H7 (cell line): ENCODE results near the gene AGAP1. TPM values are rescaled to one million over a fixed set of nuclear protein-coding genes. Genes with fewer than 3 reads are reported as not detected.

Source experiments
- DNase-seq: peaks from one replicate; pipeline ENCODE4 v3.0.0; 2012
- H3K27me3 ChIP-seq: 2 replicates; pipeline ENCODE4 v1.6.0; 2011; ENCODE audit warnings: mild to moderate bottlenecking, low read length; ENCODE audit not compliant: control insufficient read depth, insufficient read depth
- H3K36me3 ChIP-seq: replicated peaks from 2 replicates; pipeline ENCODE4 v1.5.1; 2011; ENCODE audit warnings: low read length; ENCODE audit not compliant: control insufficient read depth, insufficient read depth
- H3K4me3 ChIP-seq: 2 replicates; pipeline ENCODE4 v1.5.1; 2011; ENCODE audit warnings: low read depth, mild to moderate bottlenecking, control low read depth, low read length, moderate library complexity; ENCODE audit not compliant: insufficient read depth
- total RNA-seq: library from RNA; depleted of rRNA; stranded (reverse); fragments of >200 nt; shearing (Covaris generic); gene quantifications from 2 replicates; pipeline ENCODE4 v1.2.3, GENCODE V29; 2014; rRNA removed

Gene AGAP1
- 12.6 and 17.1 TPM in 2 replicates for total RNA-seq

DNA sequence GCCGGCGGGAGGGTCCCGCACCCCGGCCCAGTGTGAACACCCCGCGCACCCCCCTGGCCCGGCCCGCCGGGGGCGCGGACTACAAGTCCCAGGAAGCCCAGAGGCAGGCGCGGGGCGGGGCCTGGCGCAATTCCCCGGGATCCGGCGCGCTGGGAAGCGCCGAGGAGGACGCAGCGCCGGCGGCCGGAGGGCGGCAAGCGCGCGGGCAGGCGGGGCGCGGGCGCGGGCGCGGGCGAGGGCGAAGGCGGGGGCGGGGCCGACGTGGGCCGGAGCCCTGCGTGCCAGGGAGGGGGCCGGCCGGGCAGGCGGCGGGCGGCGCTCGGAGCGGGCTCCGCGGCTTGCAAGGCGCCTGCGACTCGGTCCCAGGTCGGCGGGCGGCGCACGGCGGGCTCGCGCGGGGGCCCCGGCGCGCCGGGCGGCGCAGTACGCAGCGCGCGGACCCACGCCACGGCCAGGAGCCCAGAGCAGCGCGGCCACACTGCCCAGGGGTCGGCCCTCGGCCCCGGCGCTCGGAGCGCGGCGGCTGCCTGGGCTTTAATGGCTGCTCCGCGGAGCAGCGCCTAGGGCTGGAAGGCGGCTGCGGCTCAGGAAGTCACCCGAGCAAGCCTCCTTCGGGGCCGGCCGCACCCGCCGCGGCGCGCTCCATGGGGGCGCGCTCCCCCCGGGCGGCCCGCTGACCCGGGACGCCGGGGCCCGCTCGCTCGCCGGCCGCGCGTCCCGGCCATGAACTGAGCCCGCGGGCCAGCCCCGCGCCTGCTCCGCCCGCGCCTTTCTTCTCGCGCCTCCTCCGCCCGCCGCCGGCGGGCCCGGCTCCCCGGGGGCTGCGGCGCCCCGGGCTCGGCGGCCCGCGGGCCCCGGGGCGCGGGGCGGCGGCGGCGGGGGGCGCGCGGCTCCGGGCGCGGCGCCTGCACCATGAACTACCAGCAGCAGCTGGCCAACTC lies at the start of gene AGAP1:
AGAP1 (plus strand) TSS at position 269 of the 941 bp plus-strand sequence.
- DNase-seq: peak; percentile 96
- H3K27me3 ChIP-seq: peaks cover 13% of the 10 kb centered on the region
- H3K36me3 ChIP-seq: no peaks in the 10 kb centered on the region
- peak within 1 kb of the TSS; percentile 66 for H3K4me3 ChIP-seq

DNA sequence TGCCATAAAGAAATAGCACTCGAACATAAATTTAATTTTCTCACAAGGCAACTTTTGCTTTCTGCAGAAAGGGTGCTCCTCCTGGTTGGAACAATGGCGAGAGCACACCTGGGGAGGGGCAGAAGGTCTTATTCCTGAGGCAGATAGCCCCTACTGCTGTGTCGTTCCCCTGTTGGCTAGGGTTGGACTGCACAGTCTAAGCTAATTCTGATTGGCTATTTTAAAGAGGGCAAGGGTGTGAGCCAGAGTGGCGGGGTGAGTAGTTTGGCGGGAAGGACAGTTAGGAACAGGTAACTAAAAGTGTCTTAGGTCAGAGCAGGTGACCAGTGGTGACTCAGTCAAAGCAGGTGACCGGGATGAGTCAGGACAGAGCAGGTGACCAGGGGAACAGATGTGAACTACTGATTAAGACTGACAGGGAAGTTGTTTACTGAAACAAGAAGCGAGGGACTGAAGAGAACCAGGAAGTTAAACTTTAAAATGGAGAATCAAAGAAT lies 49.7 kb upstream of the AGAP1 start:
- H3K27me3 ChIP-seq: no peaks in the 10 kb centered on the region
- no peak overlapping the region for H3K4me3 ChIP-seq
- H3K36me3 ChIP-seq: no peaks in the 10 kb centered on the region
- no peak for DNase-seq

DNA sequence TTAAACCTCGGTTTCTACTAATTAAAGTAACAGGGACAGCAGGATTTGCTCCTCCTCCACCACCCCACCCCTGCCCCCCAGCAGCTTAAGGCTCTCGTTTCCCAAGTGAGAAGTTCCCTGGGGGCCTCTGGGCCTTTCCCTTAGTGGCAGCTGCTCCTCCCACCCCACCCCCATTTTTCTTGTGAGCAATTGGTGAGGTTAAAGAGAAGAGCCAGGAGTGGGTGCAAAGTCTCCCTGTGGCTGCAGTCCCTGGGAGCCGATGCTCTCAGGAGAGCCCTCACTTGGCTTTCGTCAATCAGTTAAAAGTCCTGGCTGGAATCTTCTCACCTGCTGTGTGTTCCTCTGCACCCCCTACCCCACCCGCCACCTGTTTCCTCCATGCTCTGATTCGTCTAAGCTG lies 48.7 kb upstream of the AGAP1 start:
- no peak for DNase-seq

DNA sequence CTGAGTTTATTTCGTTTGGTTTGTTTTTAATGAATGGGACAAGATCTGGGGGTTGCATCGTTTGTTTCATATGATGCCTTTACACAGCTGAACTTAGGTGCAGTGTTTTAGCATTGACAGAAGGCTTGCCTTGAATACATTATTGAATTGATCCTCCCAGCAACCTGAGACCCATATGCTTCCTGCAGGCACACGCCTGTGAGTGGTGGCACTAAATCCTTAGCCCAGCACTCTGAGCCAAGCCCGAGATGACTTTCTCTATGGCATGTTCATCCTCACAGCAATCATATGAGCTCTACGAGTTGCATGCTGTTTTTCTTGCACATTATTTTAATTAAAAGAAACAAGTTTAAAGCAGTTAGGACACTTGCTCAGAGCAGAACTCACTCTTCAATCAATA lies 47.8 kb upstream of the AGAP1 start:
- DNase-seq: no peak
- no peaks in the 10 kb centered on the region for H3K27me3 ChIP-seq
- H3K36me3 ChIP-seq: no peaks in the 10 kb centered on the region
- H3K4me3 ChIP-seq: no peak overlapping the region

More for the DNA sequence above, 48.7 kb upstream of the AGAP1 start:
- Histone ChIP-seq H3K36me3 (no peaks in the 10 kb centered on the region), H3K27me3 (no peaks in the 10 kb centered on the region), H3K4me3 (no peak overlapping the region)

DNA sequence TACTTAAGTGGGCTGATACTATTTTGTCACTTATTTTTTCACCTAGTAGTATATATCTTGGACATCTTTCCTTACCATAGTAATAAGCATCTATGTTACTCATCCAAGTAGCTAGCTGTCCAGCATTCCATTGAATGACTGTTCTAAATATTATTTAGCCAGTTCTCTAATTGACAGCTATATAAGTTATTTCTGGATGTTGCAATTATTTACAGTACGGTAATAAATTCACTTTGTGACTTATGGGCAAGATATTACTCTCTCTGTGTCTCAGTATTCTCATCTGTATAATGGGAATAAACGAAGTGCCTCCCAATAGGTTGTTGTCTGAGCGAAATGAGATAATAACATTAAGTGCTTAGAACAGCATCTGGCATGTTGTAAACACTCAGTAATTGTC lies 46.6 kb upstream of the AGAP1 start:
- Histone ChIP-seq H3K27me3 (no peaks in the 10 kb centered on the region), H3K4me3 (no peak overlapping the region), H3K36me3 (no peaks in the 10 kb centered on the region)
- DNase-seq: no peak

DNA sequence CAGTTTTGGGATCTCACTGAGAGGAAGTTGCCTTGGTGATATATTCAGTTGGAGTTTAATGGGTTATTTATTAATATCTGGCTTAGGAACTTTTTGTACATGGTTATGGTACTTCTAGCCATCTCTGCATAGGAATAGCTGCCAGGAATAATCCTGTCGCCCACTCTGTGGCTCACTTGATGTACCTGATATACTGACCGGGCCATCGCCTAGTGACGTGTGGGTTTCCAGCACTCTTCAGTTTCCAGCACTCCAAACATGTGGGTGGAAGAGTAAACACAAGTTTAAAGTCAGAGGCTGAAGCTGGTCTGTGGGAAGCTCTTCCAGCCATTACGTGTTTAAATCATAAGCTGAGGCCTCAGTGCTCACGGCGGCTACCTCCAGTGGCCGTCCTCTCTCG lies 44.3 kb upstream of the AGAP1 start:
- no peaks in the 10 kb centered on the region for H3K27me3 ChIP-seq

DNA sequence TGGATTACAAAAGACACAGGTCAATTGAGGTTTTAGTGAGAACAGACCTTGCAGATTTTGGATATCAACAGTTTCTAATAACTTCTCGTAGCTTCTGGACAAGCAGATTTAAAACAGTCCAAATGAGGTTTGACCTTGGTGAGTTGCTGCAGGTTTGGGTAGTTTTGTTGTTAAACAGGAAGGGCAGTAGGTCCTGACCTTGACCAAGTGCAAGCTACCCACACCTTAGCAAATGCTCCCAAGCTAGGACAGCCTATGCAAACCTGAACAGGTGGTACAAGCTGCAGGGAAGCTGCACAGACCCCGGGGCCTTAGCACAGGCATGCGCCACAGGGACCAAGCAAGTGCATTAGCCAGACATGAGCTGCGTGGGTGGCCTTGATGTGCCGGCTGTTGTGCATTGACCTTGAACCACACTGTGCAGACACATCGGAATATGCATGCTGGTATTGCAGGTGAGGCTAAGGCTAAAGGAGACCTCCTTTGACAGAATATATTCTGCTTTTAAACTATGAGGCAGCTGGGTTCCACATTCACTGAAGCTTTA lies 40.2 kb upstream of the AGAP1 start:
- Histone ChIP-seq H3K36me3 (no peaks in the 10 kb centered on the region), H3K27me3 (no peaks in the 10 kb centered on the region), H3K4me3 (no peak overlapping the region)

More for the DNA sequence above, 44.3 kb upstream of the AGAP1 start:
- no peak for DNase-seq
- no peaks in the 10 kb centered on the region for H3K36me3 ChIP-seq
- no peak overlapping the region for H3K4me3 ChIP-seq

DNA sequence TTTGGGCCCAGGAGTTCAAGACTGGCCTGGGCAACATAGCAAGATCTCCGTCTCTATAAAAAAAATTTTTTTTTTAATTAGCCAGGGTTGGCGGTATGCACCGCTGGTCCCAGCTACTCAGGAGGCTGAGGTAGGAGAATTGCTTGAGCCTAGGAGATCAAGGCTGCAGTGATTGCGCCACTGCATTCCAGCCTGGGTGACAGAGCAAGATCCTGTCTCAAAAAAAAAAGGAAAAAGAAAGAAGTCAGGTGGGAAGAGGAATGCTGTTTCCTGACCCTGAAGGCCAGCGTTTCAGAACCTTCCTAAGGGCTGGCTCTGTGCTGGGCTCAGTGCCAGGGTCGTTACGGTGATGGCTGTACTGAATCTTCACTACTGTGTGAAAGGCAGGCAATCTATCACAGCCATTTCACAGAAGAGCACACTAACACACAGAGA lies 35.0 kb upstream of the AGAP1 start:
- no peaks in the 10 kb centered on the region for H3K27me3 ChIP-seq
- H3K36me3 ChIP-seq: no peaks in the 10 kb centered on the region
- DNase-seq: no peak
- no peak overlapping the region for H3K4me3 ChIP-seq

More for the DNA sequence above, 40.2 kb upstream of the AGAP1 start:
- DNase-seq: no peak

DNA sequence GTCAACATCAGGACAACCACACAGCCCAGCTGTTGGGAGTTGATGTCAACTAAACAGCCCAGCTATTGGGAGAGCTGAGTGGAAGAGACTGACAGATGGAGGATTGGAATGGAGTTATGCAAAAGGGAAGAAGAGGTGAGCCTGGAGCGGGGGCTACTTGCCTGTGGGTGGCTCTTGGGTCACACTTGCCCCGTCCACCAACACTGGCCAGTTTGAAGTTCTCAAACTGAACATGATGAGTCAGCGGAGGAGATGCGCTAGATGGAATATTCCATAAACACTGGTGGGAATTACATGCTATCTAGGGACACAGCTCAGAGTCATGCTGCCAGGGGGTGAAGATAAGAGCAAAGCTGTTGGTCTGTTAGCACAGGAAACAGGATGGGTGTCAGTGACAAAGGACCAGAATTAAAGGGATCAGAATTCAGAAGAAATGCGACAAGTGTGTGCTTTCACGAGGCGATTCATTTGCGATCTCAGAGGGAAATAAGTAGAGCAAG lies 33.2 kb upstream of the AGAP1 start:
- Histone ChIP-seq H3K36me3 (no peaks in the 10 kb centered on the region), H3K4me3 (no peak overlapping the region), H3K27me3 (no peaks in the 10 kb centered on the region)
- no peak for DNase-seq

DNA sequence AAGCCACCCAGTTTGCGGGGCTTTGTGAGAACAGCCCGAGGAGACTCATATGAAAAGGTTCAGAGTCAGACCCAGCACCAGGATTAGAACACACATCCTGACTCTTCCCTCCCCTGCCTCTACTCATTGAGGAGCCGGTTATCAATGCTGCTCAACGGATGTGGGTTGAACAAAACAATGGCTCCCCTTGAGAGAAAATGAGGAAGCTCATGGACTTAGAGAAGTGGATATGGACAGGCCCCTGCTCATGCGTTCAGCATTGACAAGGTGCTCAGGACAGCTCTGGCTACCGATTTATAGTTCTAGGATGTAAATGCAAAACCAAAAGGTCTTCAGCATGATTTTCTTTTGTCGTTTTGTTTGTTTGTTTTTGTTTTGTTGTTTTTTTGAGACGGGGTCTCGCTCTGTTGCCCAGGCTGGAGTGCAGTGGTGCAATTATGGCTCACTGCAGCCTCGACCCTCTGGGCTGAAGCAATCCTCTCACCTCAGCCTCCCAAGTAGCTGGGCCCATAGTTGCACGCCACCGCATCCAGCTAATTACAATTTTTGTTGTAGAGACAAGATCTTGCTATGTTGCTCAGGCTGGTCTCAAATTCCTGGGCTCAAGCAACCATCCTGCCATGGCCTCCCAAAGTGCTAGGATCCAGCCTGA lies 32.0 kb upstream of the AGAP1 start:
- no peak for DNase-seq
- no peaks in the 10 kb centered on the region for H3K36me3 ChIP-seq

DNA sequence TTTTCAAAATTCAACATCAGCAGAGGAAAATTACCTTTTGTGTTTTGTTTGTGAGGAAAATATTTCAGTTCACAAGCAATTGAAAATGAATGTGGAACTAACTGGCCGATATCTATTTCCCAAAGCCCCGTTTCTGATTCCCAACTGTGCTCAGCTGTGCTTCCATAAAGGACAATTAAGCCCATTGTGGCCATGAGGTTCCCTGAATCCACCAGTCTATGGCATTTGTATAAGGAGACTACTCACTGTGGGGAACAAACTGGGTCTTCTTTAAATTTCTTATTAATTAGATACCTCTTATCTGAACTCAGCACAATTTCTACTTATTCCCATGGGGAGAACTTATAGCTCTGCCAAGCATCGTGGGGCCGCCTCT lies 31.4 kb upstream of the AGAP1 start:
- Histone ChIP-seq H3K4me3 (no peak overlapping the region), H3K27me3 (no peaks in the 10 kb centered on the region), H3K36me3 (no peaks in the 10 kb centered on the region)
- no peak for DNase-seq

More for the DNA sequence above, 32.0 kb upstream of the AGAP1 start:
- no peaks in the 10 kb centered on the region for H3K27me3 ChIP-seq
- H3K4me3 ChIP-seq: no peak overlapping the region

DNA sequence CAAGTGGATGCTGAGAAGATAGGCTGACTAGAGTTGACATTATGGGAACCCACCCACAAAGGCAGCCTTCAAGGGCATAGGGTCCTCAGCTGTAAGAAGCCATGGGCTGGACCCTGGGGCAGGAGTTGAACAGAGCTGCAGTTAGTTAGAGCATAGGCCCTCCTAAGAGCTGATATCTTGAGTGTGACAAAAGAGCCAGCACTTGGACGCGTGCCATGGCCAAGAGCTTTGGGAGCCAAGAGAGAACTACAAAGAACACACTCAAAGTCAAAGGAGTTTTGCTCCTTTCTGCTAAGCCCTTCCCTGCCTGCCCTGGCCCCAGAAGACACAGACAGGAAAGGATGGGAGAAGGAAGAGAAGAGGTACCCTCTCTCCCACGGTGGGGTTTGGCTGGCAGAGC lies 29.9 kb upstream of the AGAP1 start:
- H3K36me3 ChIP-seq: no peaks in the 10 kb centered on the region
- no peaks in the 10 kb centered on the region for H3K27me3 ChIP-seq
- H3K4me3 ChIP-seq: no peak overlapping the region
- no peak for DNase-seq

DNA sequence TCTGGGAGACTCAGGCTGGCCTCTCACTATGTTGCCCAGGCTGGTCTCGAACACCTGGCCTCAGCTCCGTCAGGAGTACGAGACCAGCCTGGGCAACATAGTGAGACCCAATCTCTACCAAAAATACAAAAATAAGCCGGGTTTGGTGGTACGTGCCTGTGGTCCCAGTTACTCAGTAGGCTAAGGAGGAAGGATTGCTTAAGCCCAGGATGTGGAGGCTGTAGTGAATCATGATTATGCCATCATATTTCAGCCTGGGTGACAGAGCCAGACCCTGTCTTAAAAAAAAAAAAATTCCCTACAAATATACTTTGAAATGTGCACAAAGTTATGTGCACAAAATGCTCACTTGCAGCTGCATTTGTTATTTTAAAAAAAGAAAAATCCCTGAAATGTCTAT lies 26.3 kb upstream of the AGAP1 start:
- H3K4me3 ChIP-seq: no peak overlapping the region
- no peak for DNase-seq
- H3K27me3 ChIP-seq: no peaks in the 10 kb centered on the region
- H3K36me3 ChIP-seq: no peaks in the 10 kb centered on the region

DNA sequence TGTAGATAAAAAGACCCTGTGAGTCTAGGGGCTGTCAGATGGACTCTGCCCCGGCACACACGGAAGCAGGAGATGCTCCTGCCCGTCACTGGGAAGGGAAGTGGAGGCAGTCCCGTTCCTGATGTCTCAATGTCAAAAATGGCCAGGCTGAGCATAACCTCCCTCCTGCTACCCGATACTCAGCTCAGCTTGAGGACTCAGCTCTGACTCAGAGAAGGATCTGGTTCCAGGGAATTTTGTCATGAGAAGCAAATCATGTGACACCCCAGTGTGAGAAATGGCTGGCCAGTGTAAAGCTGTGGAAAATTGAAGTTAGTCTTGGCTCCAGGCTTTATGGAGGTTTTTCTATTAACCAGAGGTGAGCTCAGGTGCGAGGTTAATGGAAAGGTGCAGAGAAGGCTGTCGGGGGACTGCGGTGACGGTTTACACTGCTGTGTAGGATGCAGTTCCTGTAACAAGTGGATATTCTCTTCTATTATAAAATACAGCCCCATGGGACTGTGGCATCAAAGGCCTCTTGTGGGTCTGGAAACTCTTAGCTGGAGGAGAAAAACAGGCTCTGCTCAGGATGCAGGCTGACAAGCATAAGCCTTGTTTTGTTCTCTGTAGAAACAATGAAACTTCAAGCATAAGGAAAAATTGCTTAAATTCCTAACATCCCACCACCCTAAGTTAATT lies 24.7 kb upstream of the AGAP1 start:
- Histone ChIP-seq H3K4me3 (no peak overlapping the region), H3K36me3 (no peaks in the 10 kb centered on the region), H3K27me3 (no peaks in the 10 kb centered on the region)
- peak; percentile 34 for DNase-seq
